Measurements from ENCODE around the gene SRGAP2C.
"Not testable (repeated sequence)": the region's sequence is repeated elsewhere in the genome, so short reads cannot be mapped to it uniquely, and the experiment has no call there.

Gene SRGAP2C

GRCh38 chr1:121299514-121300149, 114.9 kb downstream of the SRGAP2C start:
- intact Hi-C loops (cut with DNase I); DNase-seq: not testable (repeated sequence)

GRCh38 chr1:121301876-121302275, 117.1 kb downstream of the SRGAP2C start:
- intact Hi-C loops (cut with DNase I), result not testable (repeated sequence)

GRCh38 chr1:121307759-121308158, 123.0 kb downstream of the SRGAP2C start:
- intact Hi-C loops (cut with DNase I); DNase-seq: not testable (repeated sequence)

More at GRCh38 chr1:121301876-121302275, 117.1 kb downstream of the SRGAP2C start:
- DNase-seq, result not testable (repeated sequence)

GRCh38 chr1:121315509-121315908, 130.7 kb downstream of the SRGAP2C start:
- DNase-seq; intact Hi-C loops (cut with DNase I): not testable (repeated sequence)

GRCh38 chr1:121316081-121316480, 131.3 kb downstream of the SRGAP2C start:
- intact Hi-C loops (cut with DNase I), result not testable (repeated sequence)

GRCh38 chr1:121317491-121318468, 133.0 kb downstream of the SRGAP2C start:
- peak in 2 of 42 donors; percentile 3 to 10 for DNase-seq
- intact Hi-C loops (cut with DNase I), result not testable (repeated sequence)

More at GRCh38 chr1:121316081-121316480, 131.3 kb downstream of the SRGAP2C start:
- peak in 3 of 42 donors; percentile 3 to 13 (median 4) for DNase-seq

GRCh38 chr1:121318687-121319086, 133.9 kb downstream of the SRGAP2C start:
- intact Hi-C loops (cut with DNase I); DNase-seq: not testable (repeated sequence)

GRCh38 chr1:121321660-121322059, 136.9 kb downstream of the SRGAP2C start:
- intact Hi-C loops (cut with DNase I); DNase-seq: not testable (repeated sequence)

GRCh38 chr1:121324726-121325125, 140.0 kb downstream of the SRGAP2C start:
- intact Hi-C loops (cut with DNase I); DNase-seq: not testable (repeated sequence)

GRCh38 chr1:121332141-121332540, 147.4 kb downstream of the SRGAP2C start:
- not testable (repeated sequence) for DNase-seq

GRCh38 chr1:121332599-121333562, 148.1 kb downstream of the SRGAP2C start:
- intact Hi-C loops (cut with DNase I); DNase-seq: not testable (repeated sequence)

More at GRCh38 chr1:121332141-121332540, 147.4 kb downstream of the SRGAP2C start:
- intact Hi-C loops (cut with DNase I), result not testable (repeated sequence)

GRCh38 chr1:121337958-121338357, 153.2 kb downstream of the SRGAP2C start:
- intact Hi-C loops (cut with DNase I); DNase-seq: not testable (repeated sequence)

GRCh38 chr1:121339611-121340010, 154.8 kb downstream of the SRGAP2C start:
- intact Hi-C loops (cut with DNase I); DNase-seq: not testable (repeated sequence)

GRCh38 chr1:121343311-121343906, 158.6 kb downstream of the SRGAP2C start:
- DNase-seq; intact Hi-C loops (cut with DNase I): not testable (repeated sequence)

- intact Hi-C loops (cut with DNase I); DNase-seq: not testable (repeated sequence)
Observed at GRCh38 chr1:121344355-121344754, 159.6 kb downstream of the SRGAP2C start.

GRCh38 chr1:121346654-121347053, 161.9 kb downstream of the SRGAP2C start:
- intact Hi-C loops (cut with DNase I), result not testable (repeated sequence)
- DNase-seq, result peak in 5 of 42 donors; percentile 8 to 56 (median 12)

GRCh38 chr1:121347476-121347875, 162.7 kb downstream of the SRGAP2C start:
- DNase-seq, result peak in 2 of 42 donors; percentile 3 to 16
- intact Hi-C loops (cut with DNase I), result not testable (repeated sequence)

GRCh38 chr1:121348115-121348514, 163.3 kb downstream of the SRGAP2C start:
- intact Hi-C loops (cut with DNase I); DNase-seq: not testable (repeated sequence)

Measured in head of caudate nucleus (tissue), 42 donors.